Measurements from ENCODE around the gene PAPOLA.

Gene PAPOLA

GRCh38 chr14:96587823-96588385 is 85.7 kb downstream of the PAPOLA start:
- no peak for FAIRE-seq

GRCh38 chr14:96588410-96589257 is 86.5 kb downstream of the PAPOLA start:
- no peak for FAIRE-seq

- no peak for FAIRE-seq
These were observed 87.4 kb downstream of the PAPOLA start for GRCh38 chr14:96589577-96589976.

- no peak for FAIRE-seq
These were observed 88.1 kb downstream of the PAPOLA start for GRCh38 chr14:96590190-96590864.

GRCh38 chr14:96592591-96593386 is 90.6 kb downstream of the PAPOLA start:
- FAIRE-seq = no peak

- FAIRE-seq = no peak
These were observed 92.8 kb downstream of the PAPOLA start for GRCh38 chr14:96594961-96595360.

- no peak for FAIRE-seq
These were observed 95.5 kb downstream of the PAPOLA start for GRCh38 chr14:96597680-96598079.

- FAIRE-seq = no peak
These were observed 96.2 kb downstream of the PAPOLA start for GRCh38 chr14:96598332-96598928.

GRCh38 chr14:96599076-96599475 is 96.9 kb downstream of the PAPOLA start:
- FAIRE-seq = no peak

GRCh38 chr14:96602186-96602585 is 100.0 kb downstream of the PAPOLA start:
- FAIRE-seq = no peak

- FAIRE-seq = no peak
These were observed 101.4 kb downstream of the PAPOLA start for GRCh38 chr14:96603350-96604255.

- no peak for FAIRE-seq
These were observed 112.3 kb downstream of the PAPOLA start for GRCh38 chr14:96614481-96614881.

GRCh38 chr14:96616161-96616721 is 114.1 kb downstream of the PAPOLA start:
- FAIRE-seq = no peak

All from G401.6 (cell line).